GM12891 (cell line): ENCODE results near the gene SYNDIG1.

Source experiments
- DNase-seq: peaks from one replicate; pipeline ENCODE4 v3.0.0; 2011; ENCODE audit warnings: low spot score; ENCODE audit not compliant: insufficient read length
- FAIRE-seq: peaks from 2 replicates; lab custom pipeline; 2011; peaks lifted over from hg19 to GRCh38; lab: Jason Lieb, UNC
- PAX5 ChIP-seq: IDR thresholded peaks from 2 replicates; pipeline ENCODE4 v1.6.1; 2011; ENCODE audit warnings: low read length, moderate library complexity, mild to moderate bottlenecking; ENCODE audit not compliant: insufficient read depth, severe bottlenecking
- POLR2A ChIP-seq: IDR thresholded peaks from 2 replicates; pipeline ENCODE4 v1.6.1; 2011; ENCODE audit warnings: low read depth, low read length, control low read depth
- POLR2AphosphoS5 ChIP-seq: IDR thresholded peaks from 2 replicates; pipeline ENCODE4 v1.6.1; 2011; ENCODE audit warnings: low read depth, low read length, control low read depth
- POU2F2 ChIP-seq: IDR thresholded peaks from 2 replicates; pipeline ENCODE4 v1.6.1; 2011; ENCODE audit warnings: low read depth, mild to moderate bottlenecking, control low read depth, low read length, moderate library complexity
- SPI1 ChIP-seq: IDR thresholded peaks from 2 replicates; pipeline ENCODE4 v1.6.1; 2011; ENCODE audit warnings: low read depth, low read length, control low read depth
- TAF1 ChIP-seq: IDR thresholded peaks from 2 replicates; pipeline ENCODE4 v1.6.1; 2011; ENCODE audit warnings: low read depth, low read length, control low read depth

Gene SYNDIG1

GRCh38 chr20:24590178-24590982 lies 121.0 kb downstream of the SYNDIG1 start:
- FAIRE-seq, result no peak
- TF ChIP-seq TAF1, result no peak
- no peak for TF ChIP-seq POU2F2
- TF ChIP-seq PAX5, result no peak
- TF ChIP-seq POLR2A, result no peak
- TF ChIP-seq POLR2AphosphoS5, result no peak
- no peak for TF ChIP-seq SPI1
- no peak for DNase-seq

- DNase-seq (no peak), FAIRE-seq (no peak)
- TF ChIP-seq POLR2AphosphoS5, result no peak
- no peak for TF ChIP-seq SPI1
- no peak for TF ChIP-seq POU2F2
- TF ChIP-seq PAX5, result no peak
- no peak for TF ChIP-seq POLR2A
- no peak for TF ChIP-seq TAF1
Observed at GRCh38 chr20:24597051-24597450, 127.6 kb downstream of the SYNDIG1 start.

DNA sequence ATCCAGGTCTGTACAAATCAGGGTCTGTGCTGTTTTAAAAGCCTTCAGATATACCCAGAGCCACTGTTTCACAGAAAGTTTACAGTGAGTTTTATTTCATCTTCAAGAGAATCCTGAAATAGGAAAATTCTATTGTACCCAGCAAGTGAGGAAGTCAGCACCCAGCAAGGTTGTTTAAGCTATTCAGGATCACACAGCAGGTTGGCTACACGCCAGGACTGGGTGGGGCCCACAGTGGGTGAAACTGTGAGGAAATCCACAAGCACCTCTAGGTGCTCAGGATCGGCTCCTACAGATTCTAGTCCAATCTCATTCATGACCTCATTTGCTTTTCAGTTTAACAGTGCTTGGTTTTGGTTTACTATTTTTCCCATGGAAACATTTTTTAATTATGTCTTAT lies 128.9 kb downstream of the SYNDIG1 start:
- TF ChIP-seq POLR2A (no peak), TAF1 (no peak)
- DNase-seq (no peak), FAIRE-seq (no peak)

- DNase-seq (no peak), FAIRE-seq (no peak)
- TF ChIP-seq SPI1, result no peak
- no peak for TF ChIP-seq POLR2A
- no peak for TF ChIP-seq POLR2AphosphoS5
- TF ChIP-seq POU2F2, result no peak
- no peak for TF ChIP-seq PAX5
- TF ChIP-seq TAF1, result no peak
Observed at GRCh38 chr20:24598996-24599395, 129.6 kb downstream of the SYNDIG1 start.

GRCh38 chr20:24600012-24600411 lies 130.6 kb downstream of the SYNDIG1 start:
- no peak for FAIRE-seq
- TF ChIP-seq POLR2A (no peak), SPI1 (no peak), PAX5 (no peak), POU2F2 (no peak), TAF1 (no peak), POLR2AphosphoS5 (no peak)
- no peak for DNase-seq

DNA sequence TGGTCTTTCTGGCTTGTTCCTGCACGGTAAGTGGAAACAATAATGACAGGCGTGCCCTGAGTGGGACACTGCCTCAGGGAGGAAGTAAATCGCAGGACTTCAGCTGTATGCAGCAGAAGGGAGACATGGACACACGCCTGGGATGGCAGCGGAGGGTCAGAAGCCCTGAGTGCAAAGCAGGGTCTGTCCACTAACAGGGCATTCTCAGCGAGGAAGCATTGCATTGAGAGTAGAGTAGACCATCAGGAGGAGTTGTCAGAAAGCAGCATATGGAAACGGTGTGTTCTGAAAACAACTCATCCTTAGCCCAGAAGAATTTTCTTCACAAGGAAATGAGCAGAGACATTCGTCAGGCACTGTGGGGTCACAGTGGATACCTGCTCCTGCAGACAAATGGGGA lies 134.0 kb downstream of the SYNDIG1 start:
- FAIRE-seq, result no peak
- TF ChIP-seq POLR2AphosphoS5 (no peak), PAX5 (no peak), POU2F2 (no peak), TAF1 (no peak), POLR2A (no peak), SPI1 (no peak)
- no peak for DNase-seq

DNA sequence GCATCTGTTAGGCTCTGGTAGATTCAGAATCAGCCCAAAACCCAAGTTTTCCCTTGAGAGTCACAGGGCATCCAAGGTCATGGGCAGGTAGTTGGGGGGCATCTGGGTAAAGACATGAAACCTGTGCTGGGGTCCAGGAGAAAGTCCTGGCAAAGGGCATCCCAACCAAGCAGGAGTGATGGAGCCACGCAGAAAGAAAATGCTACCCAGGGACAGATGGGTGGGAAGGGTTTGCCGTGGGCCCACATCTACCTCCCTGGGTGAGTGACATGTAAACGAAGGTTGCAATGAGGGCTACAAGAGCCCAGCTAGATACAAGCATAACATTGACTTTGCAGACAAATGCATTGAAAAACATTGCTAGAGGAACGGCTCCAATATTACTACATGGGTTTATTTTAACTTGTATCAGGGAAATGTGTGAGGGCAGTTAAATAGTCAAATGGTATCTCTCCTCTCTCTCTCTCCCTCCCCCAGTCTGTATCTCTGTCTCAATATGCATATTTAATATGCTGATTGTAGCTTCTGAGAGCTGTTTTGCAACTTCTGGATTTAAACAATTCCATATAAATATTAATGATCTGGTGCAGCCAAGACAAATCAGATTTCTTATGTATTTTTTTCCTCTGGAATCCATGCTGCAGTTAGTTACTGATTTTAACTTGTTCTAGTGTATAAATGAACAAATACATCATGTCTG lies 135.7 kb downstream of the SYNDIG1 start:
- TF ChIP-seq PAX5 (no peak), TAF1 (no peak), POU2F2 (no peak), POLR2A (no peak), SPI1 (no peak), POLR2AphosphoS5 (no peak)
- FAIRE-seq (no peak), DNase-seq (no peak)

GRCh38 chr20:24605937-24606455 lies 136.6 kb downstream of the SYNDIG1 start:
- no peak for FAIRE-seq
- TF ChIP-seq POLR2AphosphoS5 (no peak), POLR2A (no peak), POU2F2 (no peak), TAF1 (no peak), PAX5 (no peak), SPI1 (no peak)
- DNase-seq, result no peak

DNA sequence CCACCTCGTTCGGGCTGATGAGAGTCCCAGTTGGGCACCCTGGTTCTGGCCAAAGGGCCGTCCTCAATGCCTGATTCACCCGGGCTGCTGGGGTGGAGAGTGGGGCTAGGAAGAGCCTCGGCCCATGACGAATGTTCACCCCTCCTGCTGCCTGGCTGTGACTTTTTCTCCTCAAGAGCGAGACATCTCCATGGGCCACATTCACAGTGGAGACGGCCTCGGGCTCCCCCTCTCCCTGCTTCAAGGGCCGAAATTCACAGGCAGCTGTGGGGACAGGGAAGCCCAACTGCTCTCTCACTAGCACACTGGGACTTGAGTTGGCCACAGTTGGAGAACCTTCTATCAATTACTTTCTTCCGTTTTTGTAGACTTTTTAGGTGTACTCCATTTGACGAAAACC lies 138.0 kb downstream of the SYNDIG1 start:
- DNase-seq (no peak), FAIRE-seq (no peak)
- TF ChIP-seq PAX5 (no peak), POLR2AphosphoS5 (no peak), POLR2A (no peak), POU2F2 (no peak), SPI1 (no peak), TAF1 (no peak)
